DOHH2 (cell line): ENCODE measurements around the gene FRYL.

Source experiments
- CTCF ChIP-seq: fragments of 200-600 bp; sonication (generic); IDR thresholded peaks from one replicate; pipeline ENCODE4 v1.5.1; 2014; ENCODE audit warnings: antibody characterized with exemption, mild to moderate bottlenecking, low read depth, low read length; ENCODE audit not compliant: poor library complexity, severe bottlenecking
- EZH2phosphoT487 ChIP-seq: fragments of 200-600 bp; sonication (generic); IDR thresholded peaks from 2 replicates; pipeline ENCODE4 v1.6.1; 2017; ENCODE audit warnings: borderline replicate concordance, mild to moderate bottlenecking, antibody characterized with exemption, low read length, moderate library complexity, mixed read lengths

DNA sequence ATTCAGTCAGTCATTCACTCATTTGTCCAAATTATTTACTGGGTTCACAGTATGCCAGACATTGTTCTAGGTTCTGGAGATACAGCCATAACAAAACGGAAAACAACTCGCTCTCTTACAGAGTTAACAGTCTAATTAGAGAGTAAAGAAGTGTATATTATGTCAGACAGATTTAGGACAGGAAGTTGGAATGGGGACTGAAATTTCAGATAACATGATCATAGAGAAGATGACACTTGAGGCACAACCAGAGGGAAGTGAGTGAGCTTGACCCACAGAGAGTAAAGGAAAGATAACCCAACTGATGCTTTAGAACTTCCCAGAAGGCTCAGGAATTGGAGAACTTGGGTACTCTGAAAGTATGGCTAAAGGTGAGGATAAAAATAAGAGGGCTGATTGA lies 150.6 kb downstream of the FRYL start:
- TF ChIP-seq CTCF (no peak), EZH2phosphoT487 (no peak)
